Measurements from ENCODE around the gene TPM1. TPM values are rescaled to one million over a fixed set of nuclear protein-coding genes. Genes with fewer than 3 reads are reported as not detected.

TPM1 gene
- total and polyA plus RNA-seq, 2 experiments from 2014 or later = 291 to 353 TPM

- H3K4me1 ChIP-seq (ENCODE audit: insufficient read depth) = peaks cover 9% of the 10 kb centered on the region
- 87% methylated on average over 2 of the region's 2 CpGs for WGBS (ENCODE audit: low lambda C conversion rate, missing lambda C conversion rate)
- H3K36me3 ChIP-seq (replicated peaks; ENCODE audit: insufficient read depth, low read depth) = no peaks in the 10 kb centered on the region
- H3K79me2 ChIP-seq = no peaks in the 10 kb centered on the region
- no peaks in the 10 kb centered on the region for H3K9me2 ChIP-seq (replicated peaks; ENCODE audit: insufficient read depth)
- no peaks in the 10 kb centered on the region for H4K20me1 ChIP-seq (ENCODE audit: insufficient read depth, poor library complexity, severe bottlenecking)
- DNase-seq (ENCODE audit: low spot score) = no peak
- H3K27ac ChIP-seq = no peak overlapping the region
- H3K9me3 ChIP-seq (ENCODE audit: low read depth) = no peaks in the 10 kb centered on the region
- H2AFZ ChIP-seq = no peak overlapping the region
- H3K4me2 ChIP-seq = no peak overlapping the region
- H3K27me3 ChIP-seq = no peaks in the 10 kb centered on the region
- no peak overlapping the region for H3K4me3 ChIP-seq
- TF ChIP-seq EZH2phosphoT487 (IDR thresholded peaks at IDR 0.05; ENCODE audit: low read depth, severe bottlenecking, unreplicated experiment) (no peak), CTCF (IDR thresholded peaks at IDR 0.05; ENCODE audit: poor library complexity) (no peak), EZH2 (IDR thresholded peaks at IDR 0.05; ENCODE audit: borderline replicate concordance) (no peak)
Measured at GRCh38 chr15:63034578-63034977, 8.0 kb upstream of the TPM1 start.

- no peak overlapping the region for H2AFZ ChIP-seq
- DNase-seq (ENCODE audit: low spot score) = no peak
- no peaks in the 10 kb centered on the region for H3K36me3 ChIP-seq (replicated peaks; ENCODE audit: insufficient read depth, low read depth)
- 91% methylated on average over 4 of the region's 4 CpGs for WGBS (ENCODE audit: low lambda C conversion rate, missing lambda C conversion rate)
- no peaks in the 10 kb centered on the region for H3K27me3 ChIP-seq
- H3K4me2 ChIP-seq = no peak overlapping the region
- H3K27ac ChIP-seq = no peak overlapping the region
- H4K20me1 ChIP-seq (ENCODE audit: insufficient read depth, poor library complexity, severe bottlenecking) = no peaks in the 10 kb centered on the region
- TF ChIP-seq EZH2phosphoT487 (IDR thresholded peaks at IDR 0.05; ENCODE audit: low read depth, severe bottlenecking, unreplicated experiment) (no peak), CTCF (IDR thresholded peaks at IDR 0.05; ENCODE audit: poor library complexity) (no peak), EZH2 (IDR thresholded peaks at IDR 0.05; ENCODE audit: borderline replicate concordance) (no peak)
- peaks cover 9% of the 10 kb centered on the region for H3K4me1 ChIP-seq (ENCODE audit: insufficient read depth)
- no peaks in the 10 kb centered on the region for H3K79me2 ChIP-seq
- no peak overlapping the region for H3K4me3 ChIP-seq
- no peaks in the 10 kb centered on the region for H3K9me2 ChIP-seq (replicated peaks; ENCODE audit: insufficient read depth)
- no peaks in the 10 kb centered on the region for H3K9me3 ChIP-seq (ENCODE audit: low read depth)
Measured at GRCh38 chr15:63035253-63035652, 7.3 kb upstream of the TPM1 start.

- Histone ChIP-seq H3K9me2 (replicated peaks; ENCODE audit: insufficient read depth) (no peaks in the 10 kb centered on the region), H3K36me3 (replicated peaks; ENCODE audit: insufficient read depth, low read depth) (no peaks in the 10 kb centered on the region), H3K27ac (no peak overlapping the region), H3K4me1 (ENCODE audit: insufficient read depth) (peaks cover 9% of the 10 kb centered on the region), H3K9me3 (ENCODE audit: low read depth) (no peaks in the 10 kb centered on the region), H2AFZ (no peak overlapping the region), H4K20me1 (ENCODE audit: insufficient read depth, poor library complexity, severe bottlenecking) (no peaks in the 10 kb centered on the region), H3K4me3 (no peak overlapping the region), H3K79me2 (no peaks in the 10 kb centered on the region), H3K4me2 (no peak overlapping the region), H3K27me3 (peaks cover 3% of the 10 kb centered on the region)
- DNase-seq (ENCODE audit: low spot score) = no peak
- 53% methylated on average over 4 of the region's 4 CpGs for WGBS (ENCODE audit: low lambda C conversion rate, missing lambda C conversion rate)
- TF ChIP-seq CTCF (IDR thresholded peaks at IDR 0.05; ENCODE audit: poor library complexity) = peak; percentile 13
- no peak for TF ChIP-seq EZH2phosphoT487 (IDR thresholded peaks at IDR 0.05; ENCODE audit: low read depth, severe bottlenecking, unreplicated experiment)
Measured at GRCh38 chr15:63035977-63036376, 6.6 kb upstream of the TPM1 start.
